IMR-90 (cell line): Measurements from ENCODE around the gene HELZ.

Source experiments
- POLR2A ChIP-seq: IDR thresholded peaks from 2 replicates; pipeline ENCODE4 v1.6.1; 2012; ENCODE audit warnings: mild to moderate bottlenecking, low read depth, low read length
- RCOR1 ChIP-seq: IDR thresholded peaks from 2 replicates; pipeline ENCODE4 v1.6.1; 2012; ENCODE audit warnings: mild to moderate bottlenecking, low read length, improper control_type of control experiment; ENCODE audit not compliant: insufficient replicate concordance
- SMC3 ChIP-seq: fragments of 150-350 bp; IDR thresholded peaks from 2 replicates; pipeline ENCODE4 v1.6.1; 2016; ENCODE audit warnings: low read depth, mild to moderate bottlenecking, antibody characterized with exemption, low read length, moderate library complexity
- TF ChIP-seq, protein P1 (sequence below): conservative IDR thresholded peaks from 2 replicates; pipeline ENCODE4 v1.5.1; 2012; ENCODE audit warnings: mild to moderate bottlenecking, low read depth, low read length, improper control_type of control experiment

DNA sequence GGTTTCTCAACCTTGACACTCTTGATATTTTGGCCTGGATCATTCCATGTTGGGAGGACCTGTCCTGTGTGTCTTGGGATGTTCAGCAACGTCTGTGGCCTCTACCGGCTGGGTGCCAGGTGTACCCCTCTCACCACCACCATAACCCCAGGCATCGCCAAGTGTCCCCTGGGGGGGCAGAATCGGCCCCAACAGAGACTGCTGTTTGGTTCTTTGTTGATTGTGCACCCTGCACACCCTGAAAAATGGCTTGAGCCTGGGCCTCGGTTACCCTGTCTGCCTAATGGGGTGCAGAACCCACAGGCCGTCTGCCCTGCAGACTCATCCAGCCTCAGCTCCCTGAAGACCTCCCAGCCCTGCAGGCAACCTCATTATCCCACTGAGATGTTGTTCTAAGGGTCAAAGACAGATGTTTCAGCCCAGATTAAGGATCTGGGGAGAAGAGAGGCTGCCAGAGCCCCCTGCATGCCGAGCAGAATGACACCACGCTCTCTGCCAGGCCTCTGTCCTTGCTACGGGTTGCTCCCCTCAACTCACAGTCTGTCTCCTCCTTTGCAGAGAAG lies 191.5 kb downstream of the HELZ start:
- TF ChIP-seq SMC3: no peak
- TF ChIP-seq, protein P1, sequence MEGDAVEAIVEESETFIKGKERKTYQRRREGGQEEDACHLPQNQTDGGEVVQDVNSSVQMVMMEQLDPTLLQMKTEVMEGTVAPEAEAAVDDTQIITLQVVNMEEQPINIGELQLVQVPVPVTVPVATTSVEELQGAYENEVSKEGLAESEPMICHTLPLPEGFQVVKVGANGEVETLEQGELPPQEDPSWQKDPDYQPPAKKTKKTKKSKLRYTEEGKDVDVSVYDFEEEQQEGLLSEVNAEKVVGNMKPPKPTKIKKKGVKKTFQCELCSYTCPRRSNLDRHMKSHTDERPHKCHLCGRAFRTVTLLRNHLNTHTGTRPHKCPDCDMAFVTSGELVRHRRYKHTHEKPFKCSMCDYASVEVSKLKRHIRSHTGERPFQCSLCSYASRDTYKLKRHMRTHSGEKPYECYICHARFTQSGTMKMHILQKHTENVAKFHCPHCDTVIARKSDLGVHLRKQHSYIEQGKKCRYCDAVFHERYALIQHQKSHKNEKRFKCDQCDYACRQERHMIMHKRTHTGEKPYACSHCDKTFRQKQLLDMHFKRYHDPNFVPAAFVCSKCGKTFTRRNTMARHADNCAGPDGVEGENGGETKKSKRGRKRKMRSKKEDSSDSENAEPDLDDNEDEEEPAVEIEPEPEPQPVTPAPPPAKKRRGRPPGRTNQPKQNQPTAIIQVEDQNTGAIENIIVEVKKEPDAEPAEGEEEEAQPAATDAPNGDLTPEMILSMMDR: no peak
- no peak for TF ChIP-seq POLR2A
- no peak for TF ChIP-seq RCOR1
